NB4 (cell line): Measurements from ENCODE around the gene PDE3B.
"Not testable (repeated sequence)": the region's sequence is repeated elsewhere in the genome, so short reads cannot be mapped to it uniquely, and the experiment has no call there.

Source experiments
- DNase-seq: peaks from one replicate; pipeline ENCODE4 v3.0.0; 2010; ENCODE audit warnings: low read depth
- H3K4me3 ChIP-seq: one replicate; pipeline ENCODE4 v1.5.1; 2011; ENCODE audit warnings: mild to moderate bottlenecking, low read depth, low read length, moderate library complexity
- CTCF ChIP-seq: IDR thresholded peaks from one replicate; pipeline ENCODE4 v1.5.1; 2012; ENCODE audit warnings: low read depth, low read length
- MAX ChIP-seq: IDR thresholded peaks from 2 replicates; pipeline ENCODE4 v1.6.1; 2011; ENCODE audit warnings: low read depth, low read length
- MYC ChIP-seq: IDR thresholded peaks from 2 replicates; pipeline ENCODE4 v1.6.1; 2011; ENCODE audit warnings: low read depth, low read length
- POLR2A ChIP-seq: IDR thresholded peaks from 2 replicates; pipeline ENCODE4 v1.6.1; 2011; ENCODE audit warnings: mild to moderate bottlenecking; ENCODE audit not compliant: insufficient read length; ENCODE audit errors: extremely low read depth

Gene PDE3B

DNA sequence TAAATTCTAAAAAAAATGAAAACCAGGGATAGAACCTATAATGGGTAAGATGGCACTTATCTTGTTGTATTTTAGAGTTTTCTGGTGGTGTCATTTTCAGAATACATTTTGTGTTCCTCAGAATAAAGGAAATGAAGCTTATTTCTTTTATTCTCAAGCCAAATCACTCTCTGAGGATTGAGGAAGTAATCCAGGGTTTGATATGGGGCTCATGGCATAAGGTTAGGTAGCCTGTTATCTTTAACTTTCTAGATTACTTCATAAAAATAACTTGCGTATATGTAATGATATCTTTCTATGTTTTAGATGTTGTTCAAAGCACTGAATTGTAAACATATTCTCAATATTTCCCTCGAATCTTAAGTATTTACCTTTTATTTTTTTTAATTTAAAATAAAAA is 33.5 kb downstream of the PDE3B start:
- no peak overlapping the region for H3K4me3 ChIP-seq
- no peak for TF ChIP-seq MAX
- TF ChIP-seq CTCF = no peak
- TF ChIP-seq POLR2A = no peak
- no peak for TF ChIP-seq MYC
- no peak for DNase-seq

- no peak overlapping the region for H3K4me3 ChIP-seq
- TF ChIP-seq MAX = no peak
- no peak for DNase-seq
These were observed 34.7 kb downstream of the PDE3B start for GRCh38 chr11:14678350-14678749.

GRCh38 chr11:14679662-14680061 is 36.1 kb downstream of the PDE3B start:
- DNase-seq = no peak
- H3K4me3 ChIP-seq = no peak overlapping the region
- no peak for TF ChIP-seq MAX
- TF ChIP-seq CTCF = no peak
- TF ChIP-seq MYC = no peak
- no peak for TF ChIP-seq POLR2A

DNA sequence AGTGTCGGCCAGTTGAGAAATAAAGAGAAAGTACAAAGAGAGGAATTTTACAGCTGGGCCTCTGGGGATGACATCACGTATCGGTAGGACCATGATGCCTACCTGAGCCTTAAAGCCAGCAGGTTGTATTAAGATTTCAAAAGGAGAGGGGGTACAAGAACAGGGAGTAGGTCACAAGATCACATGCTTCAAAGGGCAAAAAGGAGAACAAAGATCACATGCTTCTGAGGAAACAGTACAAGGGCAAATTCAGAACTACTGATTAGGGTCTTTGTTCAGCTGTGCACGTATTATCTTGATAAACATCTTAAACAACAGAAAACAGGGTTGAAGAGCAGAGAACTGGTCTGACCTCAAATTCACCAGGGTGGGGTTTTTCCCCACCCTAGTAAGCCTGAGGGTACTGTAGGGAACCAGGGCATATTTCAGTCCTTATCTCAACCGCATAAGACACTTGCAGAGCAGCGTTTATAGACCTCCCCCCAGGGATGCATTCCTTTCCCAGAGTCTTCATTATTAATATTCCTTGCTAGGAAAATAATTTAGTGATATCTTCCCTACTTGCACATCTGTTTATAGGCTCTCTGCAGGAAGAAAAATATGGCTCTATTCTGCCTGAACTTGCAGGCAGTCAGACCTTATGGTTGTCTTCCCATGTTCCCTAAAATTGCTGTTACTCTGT is 40.8 kb downstream of the PDE3B start:
- not testable (repeated sequence) for H3K4me3 ChIP-seq, DNase-seq

- no peak overlapping the region for H3K4me3 ChIP-seq
- no peak for DNase-seq
- TF ChIP-seq POLR2A (no peak), MYC (no peak), MAX (no peak), CTCF (no peak)
These were observed 43.9 kb downstream of the PDE3B start for GRCh38 chr11:14687456-14687855.

DNA sequence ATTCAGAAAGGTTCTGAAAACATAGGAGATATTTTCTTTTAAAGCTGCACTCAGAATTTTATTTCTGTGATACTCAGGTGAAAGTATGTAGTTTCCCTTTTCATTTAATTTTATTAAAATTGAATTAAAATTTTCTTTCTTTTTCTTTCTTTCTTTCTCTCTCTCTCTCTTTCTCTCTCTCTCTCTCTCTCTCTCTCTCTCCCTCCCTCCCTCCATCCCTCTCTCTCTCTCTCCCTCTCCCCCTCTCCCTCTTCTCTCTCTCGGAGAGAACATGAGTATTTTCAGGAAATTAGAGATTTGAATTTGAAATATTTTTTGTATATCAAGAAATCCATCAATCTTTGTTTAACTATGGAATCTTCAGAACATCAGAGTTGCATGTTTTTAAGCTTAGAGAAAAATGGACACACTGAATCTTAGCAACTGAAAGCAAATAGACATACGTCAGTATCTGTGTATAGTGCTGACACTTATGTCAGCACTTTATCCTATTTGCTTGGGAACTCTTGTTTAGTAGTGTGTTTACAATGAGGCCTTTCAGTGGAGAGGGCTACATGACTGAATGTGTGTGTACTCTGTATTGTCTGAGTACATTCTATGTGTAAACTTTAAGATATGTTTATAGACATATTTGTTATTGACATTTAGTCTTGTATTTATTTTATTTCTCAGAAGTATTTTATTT is 44.5 kb downstream of the PDE3B start:
- no peak for DNase-seq
- no peak for TF ChIP-seq POLR2A
- no peak overlapping the region for H3K4me3 ChIP-seq

- not testable (repeated sequence) for DNase-seq, H3K4me3 ChIP-seq
These were observed 52.1 kb downstream of the PDE3B start for GRCh38 chr11:14695656-14696055.

GRCh38 chr11:14698771-14699170 is 55.2 kb downstream of the PDE3B start:
- H3K4me3 ChIP-seq = no peak overlapping the region
- no peak for TF ChIP-seq MYC
- no peak for TF ChIP-seq MAX
- TF ChIP-seq CTCF = no peak
- TF ChIP-seq POLR2A = no peak
- DNase-seq = peak; percentile 10
